Left kidney (tissue), 2 donors: ENCODE results near the gene RNF213. TPM values are rescaled to one million over a fixed set of nuclear protein-coding genes. Genes with fewer than 3 reads are reported as not detected.
"Not testable (repeated sequence)": the region's sequence is repeated elsewhere in the genome, so short reads cannot be mapped to it uniquely, and the experiment has no call there.

Source experiments
- DNase-seq: peaks from one replicate; pipeline ENCODE4 v3.0.0-alpha.2; 2013
- polyA plus RNA-seq: library from polyadenylated mRNA; unstranded; fragments of 120-200 nt; gene quantifications from one replicate; pipeline ENCODE4 v1.2.1, GENCODE V29; 2013; ENCODE audit not compliant: insufficient read length

Gene RNF213
- polyA plus RNA-seq, 1 donor: 99.9 TPM

- no peak for DNase-seq
Measured at GRCh38 chr17:80270104-80270503, 9.5 kb downstream of the RNF213 start.

GRCh38 chr17:80270836-80271235, 10.2 kb downstream of the RNF213 start:
- no peak for DNase-seq

GRCh38 chr17:80272366-80272765, 11.7 kb downstream of the RNF213 start:
- DNase-seq: no peak

- no peak for DNase-seq
Measured at GRCh38 chr17:80274331-80274730, 13.7 kb downstream of the RNF213 start.

- no peak for DNase-seq
Measured at GRCh38 chr17:80274871-80275449, 14.3 kb downstream of the RNF213 start.

GRCh38 chr17:80275857-80276256, 15.2 kb downstream of the RNF213 start:
- DNase-seq: not testable (repeated sequence)

- no peak for DNase-seq
Measured at GRCh38 chr17:80277751-80278671, 17.4 kb downstream of the RNF213 start.

GRCh38 chr17:80279895-80280294, 19.2 kb downstream of the RNF213 start:
- no peak for DNase-seq

- DNase-seq: no peak
Measured at GRCh38 chr17:80281516-80281915, 20.9 kb downstream of the RNF213 start.

- no peak for DNase-seq
Measured at GRCh38 chr17:80283116-80283852, 22.6 kb downstream of the RNF213 start.

- DNase-seq: no peak
Measured at GRCh38 chr17:80284631-80285030, 24.0 kb downstream of the RNF213 start.

- no peak for DNase-seq
Measured at GRCh38 chr17:80285237-80285920, 24.7 kb downstream of the RNF213 start.

- DNase-seq: no peak
Measured at GRCh38 chr17:80286638-80286960, 25.9 kb downstream of the RNF213 start.

GRCh38 chr17:80287038-80287437, 26.4 kb downstream of the RNF213 start:
- DNase-seq: no peak

- no peak for DNase-seq
Measured at GRCh38 chr17:80287806-80288567, 27.3 kb downstream of the RNF213 start.

- no peak for DNase-seq
Measured at GRCh38 chr17:80289616-80290015, 29.0 kb downstream of the RNF213 start.

- no peak for DNase-seq
Measured at GRCh38 chr17:80290156-80290555, 29.5 kb downstream of the RNF213 start.

- no peak for DNase-seq
Measured at GRCh38 chr17:80291260-80291659, 30.6 kb downstream of the RNF213 start.

- no peak for DNase-seq
Measured at GRCh38 chr17:80291691-80292487, 31.2 kb downstream of the RNF213 start.

- peak; percentile 46 for DNase-seq
Measured at GRCh38 chr17:80292521-80292971, 31.9 kb downstream of the RNF213 start.

- no peak for DNase-seq
Measured at GRCh38 chr17:80294210-80294609, 33.6 kb downstream of the RNF213 start.
